IMR-90 (cell line): Measurements from ENCODE around the gene RYR1. TPM values are rescaled to one million over a fixed set of nuclear protein-coding genes. Genes with fewer than 3 reads are reported as not detected.

Experiments
- ATAC-seq: fragments of 200-7000 bp; cut with Tn5 transposase; 2 replicates; pipeline ENCODE4 v1.9.1; 2020; ENCODE audit warnings: low read depth, mild to moderate bottlenecking, moderate library complexity
- BruUV-seq: library from RNA; stranded (reverse); fragments of 400-500 nt; replicated peaks from 2 replicates; lab custom pipeline; 2021; lab: Mats Ljungman, UMichigan
- CTCF ChIA-PET: fragments of 300-600 bp; formaldehyde crosslinking; extraction: SDS; loops from one replicate; lab custom pipeline; 2021; ENCODE audit warnings: antibody characterized with exemption; lab: Yijun Ruan, JAX
- POLR2A ChIA-PET: fragments of 300-600 bp; sonication (Branson Sonifier 250); formaldehyde crosslinking; loops from one replicate; lab custom pipeline; 2022; ENCODE audit warnings: antibody characterized with exemption; ENCODE audit not compliant: unreplicated experiment; lab: Charles Lee
- DNase-seq: peaks from one replicate; pipeline ENCODE4 v3.0.0; 2013
- H2AFZ ChIP-seq: replicated peaks from 2 replicates; pipeline ENCODE3; 2013; ENCODE audit warnings: low read length, mild to moderate bottlenecking; ENCODE audit not compliant: poor library complexity
- H2AK5ac ChIP-seq: 2 replicates; pipeline ENCODE4 v1.6.1; 2013; ENCODE audit warnings: low read depth, low read length, inconsistent platforms
- H2AK9ac ChIP-seq: replicated peaks from 2 replicates; pipeline ENCODE3; 2013; ENCODE audit warnings: mild to moderate bottlenecking, low read depth, low read length, moderate library complexity; ENCODE audit not compliant: poor library complexity
- H2BK120ac ChIP-seq: 2 replicates; pipeline ENCODE4 v1.6.1; 2013; ENCODE audit warnings: low read depth, low read length, inconsistent platforms
- H2BK15ac ChIP-seq: 3 replicates; pipeline ENCODE4 v1.6.1; 2013; ENCODE audit warnings: low read depth, low read length, inconsistent platforms
- H2BK20ac ChIP-seq: 2 replicates; pipeline ENCODE4 v1.6.1; 2013; ENCODE audit warnings: low read depth, mild to moderate bottlenecking, inconsistent platforms, low read length, moderate library complexity
- H2BK5ac ChIP-seq: 2 replicates; pipeline ENCODE4 v1.6.1; 2013; ENCODE audit warnings: mild to moderate bottlenecking, low read depth, low read length, inconsistent platforms; ENCODE audit not compliant: poor library complexity, severe bottlenecking
- H3K14ac ChIP-seq: replicated peaks from 2 replicates; pipeline ENCODE4 v1.6.1; 2013; ENCODE audit warnings: low read depth, low read length, inconsistent platforms
- H3K18ac ChIP-seq: 2 replicates; pipeline ENCODE4 v1.6.1; 2013; ENCODE audit warnings: low read depth, low read length, control low read depth
- H3K23ac ChIP-seq: 2 replicates; pipeline ENCODE4 v1.6.1; 2013; ENCODE audit warnings: low read depth, low read length, inconsistent platforms
- H3K27ac ChIP-seq: 2 replicates; pipeline ENCODE4 v1.5.1; 2013; ENCODE audit warnings: mild to moderate bottlenecking, control low read depth, low read length; ENCODE audit not compliant: insufficient read depth
- H3K27me3 ChIP-seq: 2 replicates; pipeline ENCODE4 v1.6.1; 2013; ENCODE audit warnings: low read length; ENCODE audit not compliant: control insufficient read depth, insufficient read depth
- H3K36me3 ChIP-seq: 2 replicates; pipeline ENCODE4 v1.6.1; 2013; ENCODE audit warnings: low read length, mixed read lengths; ENCODE audit not compliant: control insufficient read depth, insufficient read depth
- H3K4ac ChIP-seq: 2 replicates; pipeline ENCODE4 v1.6.1; 2013; ENCODE audit warnings: low read depth, low read length, inconsistent platforms
- H3K4me1 ChIP-seq: 2 replicates; pipeline ENCODE4 v1.6.1; 2013; ENCODE audit warnings: low read length, mixed read lengths; ENCODE audit not compliant: control insufficient read depth, insufficient read depth
- H3K4me2 ChIP-seq: 2 replicates; pipeline ENCODE4 v1.6.1; 2013; ENCODE audit warnings: low read depth, mild to moderate bottlenecking, control low read depth, low read length, moderate library complexity
- H3K4me3 ChIP-seq: 2 replicates; pipeline ENCODE4 v1.5.1; 2013; ENCODE audit warnings: low read depth, mild to moderate bottlenecking, control low read depth, low read length, moderate library complexity; ENCODE audit not compliant: insufficient read depth
- H3K56ac ChIP-seq: 2 replicates; pipeline ENCODE4 v1.6.1; 2013; ENCODE audit warnings: low read length, inconsistent platforms; ENCODE audit not compliant: insufficient read depth; ENCODE audit errors: extremely low read depth
- H3K79me1 ChIP-seq, 2 experiments: 2 replicates each; pipeline ENCODE4 v1.6.1; 2013; ENCODE audit warnings: low read length in 2 of 2, inconsistent platforms in 1 of 2, low read depth in 1 of 2
- H3K9ac ChIP-seq: 2 replicates; pipeline ENCODE4 v1.6.1; 2013; ENCODE audit warnings: low read depth, low read length, control low read depth
- H3K9me1 ChIP-seq: 2 replicates; pipeline ENCODE4 v1.6.1; 2013; ENCODE audit warnings: low read length, inconsistent platforms; ENCODE audit not compliant: insufficient read depth
- H3K9me3 ChIP-seq: 2 replicates; pipeline ENCODE4 v1.6.1; 2013; ENCODE audit warnings: low read length; ENCODE audit not compliant: control insufficient read depth, insufficient read depth
- H4K20me1 ChIP-seq: 2 replicates; pipeline ENCODE4 v1.6.1; 2013; ENCODE audit warnings: low read length, inconsistent platforms; ENCODE audit not compliant: insufficient read depth
- H4K5ac ChIP-seq: 2 replicates; pipeline ENCODE4 v1.6.1; 2013; ENCODE audit warnings: mild to moderate bottlenecking, low read depth, low read length, control low read depth
- H4K8ac ChIP-seq, 2 experiments: 2 replicates each; pipeline ENCODE4 v1.6.1; 2013; ENCODE audit warnings: low read depth in 2 of 2, low read length in 2 of 2, control low read depth in 1 of 2, inconsistent platforms in 1 of 2
- H4K91ac ChIP-seq: 2 replicates; pipeline ENCODE4 v1.6.1; 2013; ENCODE audit warnings: low read depth, low read length, inconsistent platforms; ENCODE audit not compliant: insufficient read depth
- BHLHE40 ChIP-seq: fragments of 150-350 bp; IDR thresholded peaks from 2 replicates; pipeline ENCODE4 v1.6.1; 2016; ENCODE audit warnings: mild to moderate bottlenecking, low read depth, low read length
- CEBPB ChIP-seq: IDR thresholded peaks from 2 replicates; pipeline ENCODE4 v1.6.1; 2012; ENCODE audit warnings: low read depth, low read length, improper control_type of control experiment
- CHD1 ChIP-seq: IDR thresholded peaks from 2 replicates; pipeline ENCODE4 v1.6.1; 2012; ENCODE audit warnings: low read depth, low read length, improper control_type of control experiment
- CTCF ChIP-seq: conservative IDR thresholded peaks from 2 replicates; pipeline ENCODE4 v1.5.1; 2012; ENCODE audit warnings: mild to moderate bottlenecking, low read depth, low read length, improper control_type of control experiment
- FOS ChIP-seq: fragments of 150-350 bp; IDR thresholded peaks from 2 replicates; pipeline ENCODE4 v1.6.1; 2016; ENCODE audit warnings: low read depth, low read length
- MAFK ChIP-seq: IDR thresholded peaks from 2 replicates; pipeline ENCODE4 v1.6.1; 2012; ENCODE audit warnings: low read depth, low read length, improper control_type of control experiment
- MAZ ChIP-seq: IDR thresholded peaks from 2 replicates; pipeline ENCODE4 v1.6.1; 2012; ENCODE audit warnings: low read depth, mild to moderate bottlenecking, low read length, improper control_type of control experiment, moderate library complexity, borderline replicate concordance
- MXI1 ChIP-seq: IDR thresholded peaks from 2 replicates; pipeline ENCODE4 v1.6.1; 2012; ENCODE audit warnings: low read depth, mild to moderate bottlenecking, low read length, moderate library complexity, borderline replicate concordance
- NFE2L2 ChIP-seq: fragments of 150-350 bp; IDR thresholded peaks from 2 replicates; pipeline ENCODE4 v1.6.1; 2016; ENCODE audit warnings: low read depth, mild to moderate bottlenecking, low read length
- POLR2A ChIP-seq: IDR thresholded peaks from 2 replicates; pipeline ENCODE4 v1.6.1; 2012; ENCODE audit warnings: mild to moderate bottlenecking, low read depth, low read length
- RAD21 ChIP-seq: IDR thresholded peaks from 2 replicates; pipeline ENCODE4 v1.6.1; 2012; ENCODE audit warnings: low read length, improper control_type of control experiment
- RCOR1 ChIP-seq: IDR thresholded peaks from 2 replicates; pipeline ENCODE4 v1.6.1; 2012; ENCODE audit warnings: mild to moderate bottlenecking, low read length, improper control_type of control experiment; ENCODE audit not compliant: insufficient replicate concordance
- RFX5 ChIP-seq: IDR thresholded peaks from 2 replicates; pipeline ENCODE4 v1.8.0; 2012; ENCODE audit warnings: low read depth, mild to moderate bottlenecking, low read length, moderate library complexity
- SMC3 ChIP-seq: fragments of 150-350 bp; IDR thresholded peaks from 2 replicates; pipeline ENCODE4 v1.6.1; 2016; ENCODE audit warnings: low read depth, mild to moderate bottlenecking, antibody characterized with exemption, low read length, moderate library complexity
- WGBS, 2 experiments: methylation state at CpG; one replicate each; pipeline versions ENCODE4 v1.1.5 to v1.1.7; 2013; ENCODE audit warnings: missing lambda C conversion rate in 2 of 2; ENCODE audit not compliant: insufficient read length in 1 of 2; ENCODE audit errors: extremely low coverage in 2 of 2; 5-methylcytosine and 5-hydroxymethylcytosine counted together
- dilution Hi-C: fragments of 300-500 bp; cut with HindIII; formaldehyde crosslinking; loops from one replicate; pipeline ENCODE4 v1.14.3; 2018; ENCODE audit warnings: low sequenced_read_pairs; ENCODE audit not compliant: unreplicated experiment
- in situ Hi-C: fragments of 300-500 bp; cut with MboI; formaldehyde crosslinking; loops from 3 replicates; pipeline ENCODE4 v1.14.3; 2019; ENCODE audit warnings: low sequenced_read_pairs, inconsistent platforms, mixed read lengths
- intact Hi-C: fragments of 100-400 bp; cut with micrococcal nuclease; formaldehyde crosslinking; loops from 2 replicates; pipeline ENCODE4 v1.10.0; 2022
- polyA plus RNA-seq, 3 experiments: library from polyadenylated mRNA; depleted of rRNA; stranded (reverse); fragments of >200 nt; gene quantifications; 2 replicates each; pipeline ENCODE4 v1.2.3, GENCODE V29; 2012; ENCODE audit warnings: low replicate concordance in 1 of 3
- total RNA-seq: library from RNA; depleted of rRNA; stranded (reverse); fragments of >200 nt; gene quantifications from 2 replicates; pipeline ENCODE4 v1.2.3, GENCODE V29; 2012
- TF ChIP-seq, protein P1 (sequence below): fragments of 150-350 bp; IDR thresholded peaks from 2 replicates; pipeline ENCODE4 v1.6.1; 2017; ENCODE audit warnings: mild to moderate bottlenecking, antibody characterized with exemption, low read length, low read depth
- TF ChIP-seq, protein P2 (sequence below): fragments of 150-350 bp; IDR thresholded peaks from 2 replicates; pipeline ENCODE4 v1.6.1; 2016; ENCODE audit warnings: low read depth, mild to moderate bottlenecking, low read length, moderate library complexity, borderline replicate concordance

RYR1 gene
- total and polyA plus RNA-seq, 2 of the 4 experiments (the other 2 are of a cell fraction): not detected

GRCh38 chr19:38437917-38438316, 4.4 kb downstream of the RYR1 start:
- H4K8ac ChIP-seq: no peak overlapping the region
- H3K18ac ChIP-seq: no peak overlapping the region
- WGBS, 2 experiments: 40% methylated on average over 1 of the region's 2 CpGs; no CpG with 5 or more reads in 1 of the 2 experiments
- no peak overlapping the region for H3K23ac ChIP-seq
- no peak overlapping the region for H2AFZ ChIP-seq
- dilution Hi-C loops: no loop called here
- no peak overlapping the region for H3K9ac ChIP-seq
- CTCF ChIA-PET: no interaction called here
- no peak overlapping the region for H3K56ac ChIP-seq
- BruUV-seq: no TSS peak
- no peak overlapping the region for H2AK5ac ChIP-seq
- peaks cover 18% of the 10 kb centered on the region for H3K27me3 ChIP-seq
- H3K4me1 ChIP-seq: no peaks in the 10 kb centered on the region
- H4K91ac ChIP-seq: no peak overlapping the region
- DNase-seq: no peak
- H2BK20ac ChIP-seq: no peak overlapping the region
- H3K4ac ChIP-seq: no peak overlapping the region
- no peaks in the 10 kb centered on the region for H3K79me1 ChIP-seq
- intact Hi-C loops: no loop called here
- H3K9me1 ChIP-seq: no peaks in the 10 kb centered on the region
- no peaks in the 10 kb centered on the region for H4K20me1 ChIP-seq
- in situ Hi-C loops: no loop called here
- H3K4me3 ChIP-seq: no peak overlapping the region
- H4K5ac ChIP-seq: no peak overlapping the region
- no peak overlapping the region for H2BK5ac ChIP-seq
- H3K4me2 ChIP-seq: no peak overlapping the region
- no peak overlapping the region for H3K14ac ChIP-seq
- H3K9me3 ChIP-seq: no peaks in the 10 kb centered on the region
- no peak overlapping the region for H2BK120ac ChIP-seq
- H2AK9ac ChIP-seq: no peak overlapping the region
- H3K36me3 ChIP-seq: no peaks in the 10 kb centered on the region
- TF ChIP-seq MXI1 (no peak), NFE2L2 (no peak), CHD1 (no peak), SMC3 (no peak), POLR2A (no peak), CEBPB (no peak), RCOR1 (no peak), FOS (no peak), RFX5 (no peak), RAD21 (no peak), CTCF (no peak), MAZ (no peak), MAFK (no peak), BHLHE40 (no peak)
- TF ChIP-seq, protein P1, sequence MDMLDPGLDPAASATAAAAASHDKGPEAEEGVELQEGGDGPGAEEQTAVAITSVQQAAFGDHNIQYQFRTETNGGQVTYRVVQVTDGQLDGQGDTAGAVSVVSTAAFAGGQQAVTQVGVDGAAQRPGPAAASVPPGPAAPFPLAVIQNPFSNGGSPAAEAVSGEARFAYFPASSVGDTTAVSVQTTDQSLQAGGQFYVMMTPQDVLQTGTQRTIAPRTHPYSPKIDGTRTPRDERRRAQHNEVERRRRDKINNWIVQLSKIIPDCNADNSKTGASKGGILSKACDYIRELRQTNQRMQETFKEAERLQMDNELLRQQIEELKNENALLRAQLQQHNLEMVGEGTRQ: no peak
- TF ChIP-seq, protein P2, sequence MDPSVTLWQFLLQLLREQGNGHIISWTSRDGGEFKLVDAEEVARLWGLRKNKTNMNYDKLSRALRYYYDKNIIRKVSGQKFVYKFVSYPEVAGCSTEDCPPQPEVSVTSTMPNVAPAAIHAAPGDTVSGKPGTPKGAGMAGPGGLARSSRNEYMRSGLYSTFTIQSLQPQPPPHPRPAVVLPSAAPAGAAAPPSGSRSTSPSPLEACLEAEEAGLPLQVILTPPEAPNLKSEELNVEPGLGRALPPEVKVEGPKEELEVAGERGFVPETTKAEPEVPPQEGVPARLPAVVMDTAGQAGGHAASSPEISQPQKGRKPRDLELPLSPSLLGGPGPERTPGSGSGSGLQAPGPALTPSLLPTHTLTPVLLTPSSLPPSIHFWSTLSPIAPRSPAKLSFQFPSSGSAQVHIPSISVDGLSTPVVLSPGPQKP: no peak
- no peak for ATAC-seq
- POLR2A ChIA-PET: no interaction called here
- H3K27ac ChIP-seq: no peak overlapping the region
- H2BK15ac ChIP-seq: no peak overlapping the region
